ENCODE data around the gene SYNE2. TPM values are rescaled to one million over a fixed set of nuclear protein-coding genes. Genes with fewer than 3 reads are reported as not detected.

Gene SYNE2
- total RNA-seq, 1 donor from 2014 or later: 518 TPM

DNA sequence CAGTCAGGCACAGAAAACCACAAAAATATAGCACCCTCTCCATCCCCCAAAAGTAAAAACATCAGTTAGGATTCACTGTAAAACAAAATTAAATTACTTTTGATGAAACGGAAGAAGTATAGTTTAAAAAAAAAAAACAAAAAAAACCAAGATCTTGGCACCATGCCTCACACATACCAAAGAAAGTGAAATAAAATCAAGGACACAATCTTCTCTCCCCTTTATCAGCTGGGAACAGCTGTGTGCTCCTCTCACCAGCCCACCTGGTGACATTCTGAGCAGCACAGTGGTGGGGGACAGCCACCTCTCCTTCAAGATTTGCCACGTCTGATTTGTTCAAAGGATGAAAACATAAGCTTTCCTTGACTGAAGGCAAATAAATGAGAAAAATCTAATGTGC lies 385.8 kb downstream of the SYNE2 start:
- TF ChIP-seq CTCF (IDR thresholded peaks at IDR 0.05): no peak
- intact Hi-C loops (cut with DNase I): no loop called here

DNA sequence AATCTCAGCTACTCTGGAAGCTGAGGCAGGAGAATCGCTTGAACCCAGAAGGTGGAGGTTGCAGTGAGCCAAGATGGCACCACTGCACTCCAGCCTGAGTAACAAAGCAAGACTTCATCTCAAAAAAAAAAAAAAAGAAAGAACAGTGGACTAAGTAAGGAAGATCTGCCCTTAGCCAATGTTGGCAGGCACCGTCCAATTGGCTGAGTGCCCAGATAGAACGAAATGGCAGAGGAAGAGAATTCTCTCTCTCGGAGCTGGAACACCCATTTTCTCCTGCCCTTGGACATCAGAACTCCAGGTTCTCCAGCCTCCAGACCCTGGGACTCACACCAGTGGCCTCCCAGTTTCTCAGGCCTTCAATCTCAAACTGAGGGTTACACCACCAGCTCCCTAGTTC lies 391.5 kb downstream of the SYNE2 start:
- Histone ChIP-seq H3K9me3 (no peaks in the 10 kb centered on the region), H3K36me3 (no peaks in the 10 kb centered on the region), H3K4me1 (no peaks in the 10 kb centered on the region), H3K4me3 (no peak overlapping the region), H3K27me3 (no peaks in the 10 kb centered on the region), H3K27ac (no peak overlapping the region)
- TF ChIP-seq CTCF (IDR thresholded peaks at IDR 0.05): no peak
- intact Hi-C loops (cut with DNase I): no loop called here
- DNase-seq (ENCODE audit: low spot score in 2 of 2): no peak

More for the DNA sequence above, 385.8 kb downstream of the SYNE2 start:
- H3K27me3 ChIP-seq: no peaks in the 10 kb centered on the region
- H3K27ac ChIP-seq: no peak overlapping the region
- no peak for DNase-seq (ENCODE audit: low spot score in 2 of 2)
- H3K9me3 ChIP-seq: no peaks in the 10 kb centered on the region
- H3K4me3 ChIP-seq: no peak overlapping the region
- peaks cover 0 to 3% of the 10 kb centered on the region in 2 donors for H3K4me1 ChIP-seq
- no peaks in the 10 kb centered on the region for H3K36me3 ChIP-seq

DNA sequence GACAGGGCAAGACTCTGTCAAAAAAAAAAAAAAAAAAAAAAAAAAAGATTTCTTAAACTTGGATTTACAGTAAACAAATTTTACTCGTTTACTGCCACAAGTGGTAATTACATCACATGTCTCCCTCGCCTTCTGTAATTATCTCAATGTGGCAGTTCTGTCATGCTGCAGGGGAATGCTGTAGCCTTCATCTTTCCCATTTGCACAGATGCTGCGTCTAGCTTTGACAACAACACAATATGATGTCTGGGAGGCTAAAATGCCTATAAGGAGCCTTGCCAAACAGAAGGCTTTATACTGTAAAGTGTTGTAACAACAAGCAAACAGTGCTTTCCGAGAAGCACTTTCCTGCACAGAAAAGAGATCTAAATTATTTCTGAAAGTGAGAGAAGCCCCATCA lies 392.7 kb downstream of the SYNE2 start:
- H3K36me3 ChIP-seq: no peaks in the 10 kb centered on the region
- H3K4me3 ChIP-seq: no peak overlapping the region
- intact Hi-C loops (cut with DNase I): no loop called here
- no peak for DNase-seq (ENCODE audit: low spot score in 2 of 2)
- no peaks in the 10 kb centered on the region for H3K27me3 ChIP-seq
- no peaks in the 10 kb centered on the region for H3K9me3 ChIP-seq
- no peak for TF ChIP-seq CTCF (IDR thresholded peaks at IDR 0.05)
- no peaks in the 10 kb centered on the region for H3K4me1 ChIP-seq
- no peak overlapping the region for H3K27ac ChIP-seq

DNA sequence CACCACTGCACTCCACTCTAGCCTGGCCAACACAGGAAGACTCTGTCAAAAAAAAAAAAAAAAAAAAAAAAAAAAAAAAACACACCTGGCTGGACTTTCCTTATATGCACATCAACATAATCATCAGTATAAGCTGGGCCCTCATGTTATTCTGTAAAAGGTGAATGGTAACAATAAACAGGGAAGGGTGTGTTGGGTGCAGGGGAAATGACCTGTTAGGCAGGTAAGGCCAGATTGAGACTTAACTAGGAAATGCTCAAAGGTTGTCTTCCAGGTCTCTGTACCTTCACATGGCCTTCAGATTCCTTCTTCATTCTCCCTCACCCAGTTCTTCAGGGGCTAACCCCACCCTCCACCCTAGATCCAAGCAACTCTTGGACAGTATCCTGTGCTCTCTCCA lies 393.9 kb downstream of the SYNE2 start:
- H3K27me3 ChIP-seq: no peaks in the 10 kb centered on the region
- no peaks in the 10 kb centered on the region for H3K36me3 ChIP-seq
- H3K4me1 ChIP-seq: no peaks in the 10 kb centered on the region
- H3K27ac ChIP-seq: no peak overlapping the region
- no peak overlapping the region for H3K4me3 ChIP-seq
- intact Hi-C loops (cut with DNase I): no loop called here
- no peak for DNase-seq (ENCODE audit: low spot score in 2 of 2)
- TF ChIP-seq CTCF (IDR thresholded peaks at IDR 0.05): no peak
- no peaks in the 10 kb centered on the region for H3K9me3 ChIP-seq

DNA sequence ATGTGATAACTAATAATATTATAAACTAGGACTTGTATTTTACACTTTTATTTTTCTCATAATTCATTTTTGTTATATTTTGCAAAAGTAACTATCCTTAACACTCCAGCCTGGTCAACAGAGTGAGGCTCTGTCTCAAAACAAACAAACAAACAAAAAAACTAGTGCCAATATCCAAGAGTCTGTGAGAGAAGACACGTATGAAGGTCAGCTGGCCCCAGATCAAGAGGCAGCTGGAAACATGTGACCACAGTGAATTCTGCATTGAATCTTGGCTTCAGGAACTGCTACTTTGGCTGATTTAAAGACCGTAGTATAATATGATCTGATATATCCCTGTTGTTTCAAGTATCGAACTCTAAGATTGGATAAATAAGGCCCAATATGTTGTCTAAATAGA lies 394.4 kb downstream of the SYNE2 start:
- no peaks in the 10 kb centered on the region for H3K27me3 ChIP-seq
- intact Hi-C loops (cut with DNase I): no loop called here
- H3K4me1 ChIP-seq: no peaks in the 10 kb centered on the region
- no peaks in the 10 kb centered on the region for H3K36me3 ChIP-seq
- H3K9me3 ChIP-seq: no peaks in the 10 kb centered on the region
- TF ChIP-seq CTCF (IDR thresholded peaks at IDR 0.05): no peak
- DNase-seq (ENCODE audit: low spot score in 2 of 2): no peak
- H3K4me3 ChIP-seq: no peak overlapping the region
- H3K27ac ChIP-seq: no peak overlapping the region

- no peak for DNase-seq (ENCODE audit: low spot score in 2 of 2)
- no peak for TF ChIP-seq CTCF (IDR thresholded peaks at IDR 0.05)
- Histone ChIP-seq H3K9me3 (no peaks in the 10 kb centered on the region), H3K4me1 (no peaks in the 10 kb centered on the region), H3K27me3 (no peaks in the 10 kb centered on the region), H3K4me3 (no peak overlapping the region), H3K36me3 (no peaks in the 10 kb centered on the region), H3K27ac (no peak overlapping the region)
- intact Hi-C loops (cut with DNase I): no loop called here
Observed at GRCh38 chr14:64248689-64249088, 395.9 kb downstream of the SYNE2 start.

All from ascending aorta (tissue), 2 donors.